Stimulated activated naive CD4-positive, alpha-beta T cell treated with Interleukin-2 at 50 U/mL for 16 hours (primary cell): ENCODE data around the gene LMO1.

Experiments used
- DNase-seq: peaks from one replicate; lab custom pipeline; 2025; lab: John Stamatoyannopoulos, UW

Gene LMO1

GRCh38 chr11:8288166-8288772, 24.6 kb upstream of the LMO1 start:
- DNase-seq, result no peak

GRCh38 chr11:8287703-8288102, 24.0 kb upstream of the LMO1 start:
- no peak for DNase-seq

- no peak for DNase-seq
Measured at GRCh38 chr11:8287297-8287696, 23.6 kb upstream of the LMO1 start.

- no peak for DNase-seq
Measured at GRCh38 chr11:8286886-8287285, 23.2 kb upstream of the LMO1 start.

GRCh38 chr11:8285796-8286195, 22.1 kb upstream of the LMO1 start:
- DNase-seq, result no peak

- no peak for DNase-seq
Measured at GRCh38 chr11:8285228-8285627, 21.6 kb upstream of the LMO1 start.

- no peak for DNase-seq
Measured at GRCh38 chr11:8283465-8284230, 20.0 kb upstream of the LMO1 start.

GRCh38 chr11:8283100-8283464, 19.4 kb upstream of the LMO1 start:
- no peak for DNase-seq

GRCh38 chr11:8282631-8283030, 19.0 kb upstream of the LMO1 start:
- no peak for DNase-seq

- DNase-seq, result no peak
Measured at GRCh38 chr11:8281266-8281665, 17.6 kb upstream of the LMO1 start.

GRCh38 chr11:8277691-8278090, 14.0 kb upstream of the LMO1 start:
- no peak for DNase-seq

- DNase-seq, result no peak
Measured at GRCh38 chr11:8276528-8276927, 12.8 kb upstream of the LMO1 start.

GRCh38 chr11:8273287-8273686, 9.6 kb upstream of the LMO1 start:
- DNase-seq, result no peak

- DNase-seq, result no peak
Measured at GRCh38 chr11:8271106-8271886, 7.6 kb upstream of the LMO1 start.

GRCh38 chr11:8269636-8270035, 6.0 kb upstream of the LMO1 start:
- no peak for DNase-seq

- no peak for DNase-seq
Measured at GRCh38 chr11:8268530-8269400, 5.1 kb upstream of the LMO1 start.

GRCh38 chr11:8267831-8268529, 4.3 kb upstream of the LMO1 start:
- DNase-seq, result no peak

GRCh38 chr11:8267280-8267679, 3.6 kb upstream of the LMO1 start:
- no peak for DNase-seq

GRCh38 chr11:8266246-8267241, 2.9 kb upstream of the LMO1 start:
- no peak for DNase-seq

- no peak for DNase-seq
Measured at GRCh38 chr11:8265681-8266241, 2.1 kb upstream of the LMO1 start.
